DMS53 (cell line): Measurements from ENCODE around the gene B3GNT7.
"Not testable (repeated sequence)": the region's sequence is repeated elsewhere in the genome, so short reads cannot be mapped to it uniquely, and the experiment has no call there.

Experiments used
- DNase-seq: peaks from one replicate; lab custom pipeline; 2025; lab: John Stamatoyannopoulos, UW

Gene B3GNT7

DNA sequence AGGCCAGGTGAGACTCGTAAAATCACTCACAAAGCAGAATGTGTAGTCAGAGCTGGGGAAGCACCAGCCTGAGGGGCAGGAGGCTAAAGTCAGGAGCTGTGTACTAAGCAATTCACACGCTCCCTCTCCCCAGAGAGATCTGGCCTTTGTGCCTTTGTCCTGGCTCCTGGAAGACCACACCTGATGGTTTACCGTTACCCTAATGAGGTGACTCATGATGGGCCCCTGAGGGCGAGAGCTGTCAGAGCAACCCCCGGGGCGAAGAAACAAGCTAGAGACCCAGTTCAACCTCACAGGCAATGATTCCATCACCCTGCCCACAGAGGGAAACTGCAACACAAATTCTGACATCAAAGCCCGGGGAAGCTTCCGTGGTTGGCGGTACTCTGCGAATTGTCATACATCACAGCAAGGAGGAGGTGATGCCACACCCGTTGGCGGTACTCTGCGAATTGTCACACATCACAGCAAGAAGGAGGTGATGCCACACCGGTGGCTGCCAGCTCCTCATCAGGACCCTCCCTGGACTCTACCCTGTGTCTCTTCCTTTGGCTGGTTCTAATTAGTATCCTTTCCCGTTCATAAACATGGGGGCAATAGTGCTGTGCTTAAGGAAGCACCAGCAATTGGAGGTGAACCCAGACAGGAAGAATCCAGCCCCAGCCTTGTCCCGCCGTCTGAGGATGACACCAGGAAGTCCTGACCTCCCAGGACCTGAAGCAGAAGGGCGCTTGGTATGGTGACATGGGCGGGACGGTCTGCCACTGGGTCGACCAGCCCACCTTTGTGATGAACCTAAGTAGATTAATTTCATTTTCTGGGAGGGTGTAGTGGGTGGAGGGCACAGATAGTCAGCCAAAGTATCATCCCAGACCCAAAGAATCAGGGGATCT, 30.5 kb downstream of the B3GNT7 start:
- DNase-seq, result no peak

DNA sequence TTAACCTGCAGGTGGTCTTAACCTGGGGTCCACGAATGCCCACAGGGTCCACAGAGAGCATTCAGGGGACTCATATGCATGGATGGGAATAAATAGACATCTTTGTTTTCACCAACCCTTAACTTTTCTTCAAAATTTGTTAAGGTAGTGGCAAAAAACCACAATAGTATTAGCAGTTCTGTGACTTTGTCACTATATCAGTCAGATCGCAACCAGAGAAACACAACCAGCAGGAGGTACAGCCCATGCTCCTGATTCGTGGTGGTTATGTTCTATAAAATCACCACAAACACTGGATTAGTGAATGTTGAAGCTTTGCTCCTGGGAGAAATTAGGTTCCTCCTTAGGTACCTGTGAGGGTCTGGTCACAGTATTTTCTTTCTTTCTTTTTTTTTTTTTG, 31.6 kb downstream of the B3GNT7 start:
- no peak for DNase-seq

DNA sequence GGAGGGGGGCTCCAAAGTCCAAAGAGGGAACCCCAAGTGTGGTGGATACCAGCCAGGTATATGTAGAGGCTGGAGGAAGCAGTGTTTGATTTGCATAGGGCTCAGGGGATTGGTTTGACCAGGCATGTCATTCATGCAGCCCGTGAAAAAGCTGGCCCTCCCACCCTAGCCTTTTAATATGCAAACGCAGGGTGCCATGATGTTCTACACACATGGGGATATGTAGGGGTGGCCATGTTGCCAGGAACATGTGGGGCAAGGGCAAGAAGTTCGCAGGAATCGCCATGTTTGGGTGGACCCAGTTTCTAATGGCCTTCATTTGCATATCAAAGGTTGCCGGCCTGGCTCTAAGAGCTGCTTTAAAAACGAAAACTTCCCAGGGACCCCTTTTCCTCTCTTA, 33.6 kb downstream of the B3GNT7 start:
- no peak for DNase-seq

GRCh38 chr2:231429901-231430300, 34.4 kb downstream of the B3GNT7 start:
- DNase-seq, result no peak

- DNase-seq, result not testable (repeated sequence)
These were observed 34.9 kb downstream of the B3GNT7 start for GRCh38 chr2:231430437-231430836.

GRCh38 chr2:231431606-231432005, 36.1 kb downstream of the B3GNT7 start:
- DNase-seq, result no peak

DNA sequence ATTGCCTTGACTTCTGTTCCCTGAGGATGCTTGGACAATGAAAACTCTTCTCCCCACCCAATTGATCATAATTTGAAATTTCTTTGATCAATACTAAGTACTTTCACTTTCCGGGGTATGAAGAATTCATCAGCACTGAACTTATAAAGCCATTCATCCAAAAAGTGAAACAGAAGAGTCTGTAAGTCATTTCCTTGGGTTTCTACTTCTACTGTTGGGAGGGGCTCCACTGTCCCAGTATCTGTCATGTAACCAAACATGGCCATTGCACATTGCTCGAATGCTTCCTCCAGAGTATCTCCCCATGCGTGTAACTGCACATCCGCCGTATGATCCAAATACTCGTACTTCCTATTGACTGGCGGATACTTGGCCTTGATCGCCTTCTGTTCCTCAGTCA, 38.5 kb downstream of the B3GNT7 start:
- no peak for DNase-seq

GRCh38 chr2:231436957-231437356, 41.4 kb downstream of the B3GNT7 start:
- DNase-seq, result no peak

DNA sequence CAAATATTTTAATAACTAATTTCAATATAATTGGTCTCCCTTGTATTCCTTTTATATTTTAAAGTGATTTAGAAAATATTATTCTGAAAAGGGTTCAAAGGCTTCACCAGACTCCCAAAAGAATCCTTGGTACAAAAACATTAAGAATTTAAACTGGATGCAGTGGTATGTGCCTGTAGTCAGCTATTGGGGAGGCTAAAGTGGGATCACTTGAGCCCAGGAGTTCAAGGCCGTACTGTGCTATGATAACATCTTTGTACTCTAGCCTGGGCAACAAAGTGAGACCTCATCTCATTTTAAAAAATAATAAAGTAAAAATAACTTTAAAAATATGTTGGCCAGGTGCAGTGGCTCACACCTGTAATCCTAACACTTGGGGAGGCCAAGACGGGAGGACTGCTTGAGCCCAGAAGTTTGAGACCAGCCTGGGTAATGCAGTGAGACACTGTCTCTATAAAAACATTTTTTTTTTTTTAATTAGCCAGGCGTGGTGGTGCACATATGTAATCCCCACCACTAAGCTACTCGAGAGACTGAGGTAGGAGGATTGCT, 54.1 kb downstream of the B3GNT7 start:
- DNase-seq, result peak; percentile 9

DNA sequence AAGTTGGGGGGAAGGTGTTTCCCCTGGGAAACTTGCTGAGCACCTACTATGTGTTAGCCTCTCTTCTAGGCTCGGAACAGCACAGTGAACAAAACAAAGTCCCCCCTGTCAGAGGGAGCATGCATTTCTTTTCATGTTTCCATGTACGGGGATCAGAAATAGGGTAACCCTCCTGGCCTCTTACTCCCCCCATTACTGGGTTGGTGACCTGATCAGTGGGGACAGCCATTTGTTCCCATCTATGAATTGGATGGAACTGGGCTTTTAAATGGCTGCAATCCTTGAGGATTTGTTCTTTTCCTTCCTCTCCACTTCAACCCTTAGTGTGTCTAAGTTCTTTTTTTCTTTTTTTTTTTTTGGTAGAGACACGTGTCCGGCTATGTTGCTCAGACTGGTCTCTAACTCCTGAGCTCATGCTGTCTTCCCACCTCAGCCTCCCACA, 55.1 kb downstream of the B3GNT7 start:
- DNase-seq, result peak; percentile 18
